UCSD-AML1 (cell line): ENCODE results near the gene RGL1.

Experiments
- DNase-seq: peaks from one replicate; lab custom pipeline; 2025; ENCODE audit not compliant: unreplicated experiment; lab: John Stamatoyannopoulos, UW

Gene RGL1

GRCh38 chr1:183859831-183860230, 54.9 kb downstream of the RGL1 start:
- DNase-seq: no peak

GRCh38 chr1:183862967-183863366, 58.0 kb downstream of the RGL1 start:
- no peak for DNase-seq

GRCh38 chr1:183863852-183864251, 58.9 kb downstream of the RGL1 start:
- no peak for DNase-seq

GRCh38 chr1:183864611-183865010, 59.7 kb downstream of the RGL1 start:
- no peak for DNase-seq

- no peak for DNase-seq
Observed at GRCh38 chr1:183869230-183869629, 64.3 kb downstream of the RGL1 start.

GRCh38 chr1:183869664-183870063, 64.7 kb downstream of the RGL1 start:
- DNase-seq: no peak

- DNase-seq: no peak
Observed at GRCh38 chr1:183870351-183871077, 65.6 kb downstream of the RGL1 start.

- DNase-seq: no peak
Observed at GRCh38 chr1:183871142-183871541, 66.2 kb downstream of the RGL1 start.

- DNase-seq: no peak
Observed at GRCh38 chr1:183871601-183872000, 66.7 kb downstream of the RGL1 start.

- no peak for DNase-seq
Observed at GRCh38 chr1:183872403-183872802, 67.5 kb downstream of the RGL1 start.

- peak; percentile 18 for DNase-seq
Observed at GRCh38 chr1:183873642-183874041, 68.7 kb downstream of the RGL1 start.

- no peak for DNase-seq
Observed at GRCh38 chr1:183876309-183876708, 71.4 kb downstream of the RGL1 start.

GRCh38 chr1:183877053-183877720, 72.3 kb downstream of the RGL1 start:
- DNase-seq: no peak

GRCh38 chr1:183879494-183879893, 74.6 kb downstream of the RGL1 start:
- no peak for DNase-seq

GRCh38 chr1:183879966-183880365, 75.0 kb downstream of the RGL1 start:
- no peak for DNase-seq

- no peak for DNase-seq
Observed at GRCh38 chr1:183880531-183881243, 75.8 kb downstream of the RGL1 start.

GRCh38 chr1:183881387-183882131, 76.6 kb downstream of the RGL1 start:
- DNase-seq: no peak

GRCh38 chr1:183882335-183883167, 77.6 kb downstream of the RGL1 start:
- DNase-seq: no peak

GRCh38 chr1:183883623-183884022, 78.7 kb downstream of the RGL1 start:
- no peak for DNase-seq

- peak; percentile 21 for DNase-seq
Observed at GRCh38 chr1:183884526-183884925, 79.6 kb downstream of the RGL1 start.
